OCI-LY7 (cell line): ENCODE results near the gene TMEM219. TPM values are rescaled to one million over a fixed set of nuclear protein-coding genes. Genes with fewer than 3 reads are reported as not detected.

Experiments used
- BruUV-seq: library from RNA; stranded (reverse); fragments of 400-500 nt; replicated peaks from 2 replicates; lab custom pipeline; 2021; lab: Mats Ljungman, UMichigan
- CTCF ChIA-PET: fragments of 300-600 bp; sonication (Branson Sonifier 250); formaldehyde crosslinking; loops from one replicate; lab custom pipeline; 2022; ENCODE audit warnings: antibody characterized with exemption; ENCODE audit not compliant: unreplicated experiment; lab: Charles Lee
- POLR2A ChIA-PET: fragments of 300-600 bp; sonication (Branson Sonifier 250); formaldehyde crosslinking; loops from one replicate; lab custom pipeline; 2022; ENCODE audit warnings: antibody characterized with exemption; lab: Charles Lee
- DNase-seq: peaks from one replicate; pipeline ENCODE4 v3.0.0-alpha.2; 2015; ENCODE audit warnings: low spot score
- H2AFZ ChIP-seq: fragments of 200-600 bp; sonication (generic), shearing (Covaris generic); 2 replicates; pipeline ENCODE4 v1.6.1; 2014; ENCODE audit warnings: mild to moderate bottlenecking, antibody characterized with exemption, low read length, moderate library complexity
- H3K27ac ChIP-seq: fragments of 200-600 bp; sonication (generic); 2 replicates; pipeline ENCODE4 v1.5.1; 2014; ENCODE audit warnings: mixed run types, low read depth, mild to moderate bottlenecking, moderate library complexity, low read length, inconsistent platforms; ENCODE audit not compliant: poor library complexity, severe bottlenecking
- H3K36me3 ChIP-seq: fragments of 200-600 bp; sonication (generic); 2 replicates; pipeline ENCODE4 v1.6.1; 2014; ENCODE audit warnings: mild to moderate bottlenecking, antibody characterized with exemption, low read length, moderate library complexity, mixed read lengths; ENCODE audit not compliant: insufficient read depth
- H3K4me1 ChIP-seq: fragments of 200-600 bp; sonication (generic); 2 replicates; pipeline ENCODE4 v1.5.1; 2014; ENCODE audit warnings: mild to moderate bottlenecking, low read length; ENCODE audit not compliant: insufficient read depth, poor library complexity, severe bottlenecking
- H3K4me2 ChIP-seq: fragments of 200-600 bp; sonication (generic); 2 replicates; pipeline ENCODE4 v1.6.1; 2014; ENCODE audit warnings: mild to moderate bottlenecking, low read length
- H3K4me3 ChIP-seq: fragments of 200-600 bp; sonication (generic); 2 replicates; pipeline ENCODE4 v1.5.1; 2014; ENCODE audit warnings: mild to moderate bottlenecking, low read depth, low read length; ENCODE audit not compliant: poor library complexity, severe bottlenecking
- H3K79me2 ChIP-seq: fragments of 200-600 bp; sonication (generic); 2 replicates; pipeline ENCODE4 v1.6.1; 2016; ENCODE audit warnings: low read depth, mild to moderate bottlenecking, low read length, moderate library complexity, mixed read lengths; ENCODE audit not compliant: insufficient read depth
- H3K9me2 ChIP-seq: fragments of 200-600 bp; sonication (generic); 2 replicates; pipeline ENCODE4 v1.6.1; 2016; ENCODE audit warnings: mild to moderate bottlenecking, low read length, mixed read lengths; ENCODE audit not compliant: insufficient read depth
- H3K9me3 ChIP-seq: fragments of 200-600 bp; sonication (generic); 2 replicates; pipeline ENCODE4 v1.6.1; 2014; ENCODE audit warnings: mild to moderate bottlenecking, mixed run types, low read length, mixed read lengths
- H4K20me1 ChIP-seq: fragments of 200-600 bp; sonication (generic); 2 replicates; pipeline ENCODE4 v1.6.1; 2014; ENCODE audit warnings: mild to moderate bottlenecking, antibody characterized with exemption, low read length, moderate library complexity, mixed read lengths; ENCODE audit not compliant: insufficient read depth
- CTCF ChIP-seq: fragments of 200-600 bp; sonication (generic); conservative IDR thresholded peaks from 2 replicates; pipeline ENCODE4 v1.5.1; 2014; ENCODE audit warnings: mild to moderate bottlenecking, antibody characterized with exemption, low read length, moderate library complexity, mixed read lengths
- EZH2phosphoT487 ChIP-seq: fragments of 200-600 bp; sonication (generic); IDR thresholded peaks from 2 replicates; pipeline ENCODE4 v1.6.1; 2018; ENCODE audit warnings: low read depth, borderline replicate concordance, mild to moderate bottlenecking, mixed run types, antibody characterized with exemption, low read length, moderate library complexity, mixed read lengths
- intact Hi-C: fragments of 100-400 bp; cut with micrococcal nuclease; formaldehyde crosslinking; loops from one replicate; pipeline ENCODE4 v1.10.0; 2022; ENCODE audit not compliant: unreplicated experiment
- total RNA-seq, 2 experiments: library from RNA; depleted of rRNA in 1 of 2; stranded (reverse); fragments of >200 nt in 1 of 2; shearing (Covaris generic) in 1 of 2; gene quantifications; 2 replicates each; pipeline ENCODE4 v1.2.3, GENCODE V29; 2014 to 2022

Gene TMEM219
- total RNA-seq, 2 experiments from 2014 or later: 82.9 to 94.1 TPM

GRCh38 chr16:29940656-29941055 lies 21.2 kb upstream of the TMEM219 start:
- H3K9me2 ChIP-seq: no peaks in the 10 kb centered on the region
- ChIA-PET POLR2A (interaction anchor here (1.1 to 1.3 kb wide), 2 partner anchors 14 to 21 kb away, joined by 3 to 4 read pairs; partner anchors contain the start of gene TMEM219), CTCF (no interaction called here)
- no peaks in the 10 kb centered on the region for H4K20me1 ChIP-seq
- H3K4me3 ChIP-seq: no peak overlapping the region
- no peaks in the 10 kb centered on the region for H3K4me1 ChIP-seq
- peaks cover 6% of the 10 kb centered on the region; the same call in 1 of the 2 replicates for H3K9me3 ChIP-seq
- H3K4me2 ChIP-seq: no peak overlapping the region
- intact Hi-C loops: no loop called here
- no peak for DNase-seq
- TF ChIP-seq CTCF: no peak
- no peak for TF ChIP-seq EZH2phosphoT487
- H3K27ac ChIP-seq: no peak overlapping the region
- no peak overlapping the region for H2AFZ ChIP-seq
- no peaks in the 10 kb centered on the region for H3K36me3 ChIP-seq
- H3K79me2 ChIP-seq: no peaks in the 10 kb centered on the region
- BruUV-seq: no TSS peak

DNA sequence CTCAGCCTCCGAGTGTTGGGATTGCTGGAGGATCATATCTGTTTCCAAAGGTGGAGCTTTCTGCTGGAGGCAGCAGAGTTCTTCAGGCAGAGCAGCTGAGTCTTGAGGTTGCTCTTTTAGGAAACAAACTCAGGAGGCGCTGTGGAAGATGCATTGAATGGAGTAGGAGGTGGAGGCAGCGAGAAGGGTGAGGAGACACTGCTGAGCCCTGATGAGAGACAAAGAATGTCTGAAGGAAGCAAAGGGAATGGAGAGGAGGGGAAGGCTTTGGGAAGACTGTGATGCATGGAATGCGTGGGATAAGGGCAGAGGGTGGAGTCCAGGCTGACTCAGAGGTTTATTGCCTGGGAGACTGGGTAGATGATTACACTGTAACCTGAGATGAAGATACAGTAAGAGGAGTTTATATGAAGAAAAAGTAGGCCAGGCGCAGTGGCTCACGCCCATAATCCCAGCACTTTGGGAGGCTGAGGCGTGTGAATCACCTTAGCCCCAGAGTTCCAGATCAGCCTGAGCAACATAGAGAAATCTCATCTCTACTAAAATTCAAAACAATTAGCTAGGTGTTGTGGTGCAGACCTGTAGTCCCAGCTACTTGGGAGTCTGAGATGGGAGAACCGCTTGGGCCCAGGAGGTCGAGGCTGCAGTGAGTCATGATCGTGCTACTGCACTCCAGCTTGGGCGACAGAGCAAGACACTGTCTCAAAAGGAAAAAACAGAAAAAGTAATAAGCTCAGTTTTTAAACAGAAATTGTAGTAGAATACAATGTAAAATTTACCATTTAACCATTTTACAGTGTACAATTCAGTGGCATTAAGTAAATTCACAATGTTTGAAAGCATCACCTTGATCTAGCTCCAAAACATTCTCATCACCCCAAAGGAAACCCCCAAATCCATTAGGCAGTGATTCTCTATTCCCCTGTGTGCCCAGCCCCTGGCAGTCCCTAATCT lies 17.8 kb upstream of the TMEM219 start:
- Histone ChIP-seq H4K20me1 (no peaks in the 10 kb centered on the region), H3K4me3 (no peak overlapping the region), H3K4me2 (no peak overlapping the region), H3K27ac (no peak overlapping the region), H3K36me3 (no peaks in the 10 kb centered on the region), H3K79me2 (no peaks in the 10 kb centered on the region), H2AFZ (no peak overlapping the region), H3K4me1 (no peaks in the 10 kb centered on the region), H3K9me2 (no peaks in the 10 kb centered on the region), H3K9me3 (peaks cover 6% of the 10 kb centered on the region; the same call in 1 of the 2 replicates)
- intact Hi-C loops: no loop called here
- ChIA-PET CTCF (no interaction called here), POLR2A (interaction anchor here (0.6 to 1.0 kb wide), 5 partner anchors 17 to 869 kb away, joined by 3 to 7 read pairs (median 3); partner anchors contain the start of gene KCTD13)
- DNase-seq: no peak
- no TSS peak for BruUV-seq
- TF ChIP-seq EZH2phosphoT487: no peak
- TF ChIP-seq CTCF: 0 out of 2 replicates have a peak, but pooled peaks have one; percentile 27

- ChIA-PET POLR2A (interaction anchor here (0.9 kb wide), 1 partner anchor 21 kb away, joined by 3 read pairs; no protein-coding TSS in a partner anchor), CTCF (no interaction called here)
- TF ChIP-seq EZH2phosphoT487 (no peak), CTCF (no peak)
- no peak overlapping the region for H3K27ac ChIP-seq
- H4K20me1 ChIP-seq: no peaks in the 10 kb centered on the region
- no peak for DNase-seq
- no peaks in the 10 kb centered on the region for H3K36me3 ChIP-seq
- H3K4me3 ChIP-seq: no peak overlapping the region
- H3K9me2 ChIP-seq: no peaks in the 10 kb centered on the region
- no peaks in the 10 kb centered on the region for H3K79me2 ChIP-seq
- intact Hi-C loops: no loop called here
- H3K9me3 ChIP-seq: peaks cover 18% of the 10 kb centered on the region; the same call in 1 of the 2 replicates
- H3K4me2 ChIP-seq: no peak overlapping the region
- BruUV-seq: no TSS peak
- no peak overlapping the region for H2AFZ ChIP-seq
- H3K4me1 ChIP-seq: no peaks in the 10 kb centered on the region
Observed at GRCh38 chr16:29947897-29948296, 14.0 kb upstream of the TMEM219 start.
